A549 treated with dexamethasone at 1 μM for 4 hours (cell line): ENCODE measurements around the gene DHRS4L2. TPM values are rescaled to one million over a fixed set of nuclear protein-coding genes. Genes with fewer than 3 reads are reported as not detected.

Source experiments
- total RNA-seq: library from RNA; stranded (reverse); fragments of 200-300 nt; extraction: Qiagen RNA extraction; gene quantifications from 5 replicates; pipeline ENCODE4 v1.2.3, GENCODE V29; 2022

The DHRS4L2 gene
- total RNA-seq = 21.1 to 36.7 TPM (median 31.9 TPM) in 5 replicates

GRCh38 chr14:23988607-23989363, at the start of gene DHRS4L2:
Gene DHRS4L2, plus strand, starts transcription at chr14:23988929. Its CDS starts 19 bp downstream, at chr14:23988948.

DNA sequence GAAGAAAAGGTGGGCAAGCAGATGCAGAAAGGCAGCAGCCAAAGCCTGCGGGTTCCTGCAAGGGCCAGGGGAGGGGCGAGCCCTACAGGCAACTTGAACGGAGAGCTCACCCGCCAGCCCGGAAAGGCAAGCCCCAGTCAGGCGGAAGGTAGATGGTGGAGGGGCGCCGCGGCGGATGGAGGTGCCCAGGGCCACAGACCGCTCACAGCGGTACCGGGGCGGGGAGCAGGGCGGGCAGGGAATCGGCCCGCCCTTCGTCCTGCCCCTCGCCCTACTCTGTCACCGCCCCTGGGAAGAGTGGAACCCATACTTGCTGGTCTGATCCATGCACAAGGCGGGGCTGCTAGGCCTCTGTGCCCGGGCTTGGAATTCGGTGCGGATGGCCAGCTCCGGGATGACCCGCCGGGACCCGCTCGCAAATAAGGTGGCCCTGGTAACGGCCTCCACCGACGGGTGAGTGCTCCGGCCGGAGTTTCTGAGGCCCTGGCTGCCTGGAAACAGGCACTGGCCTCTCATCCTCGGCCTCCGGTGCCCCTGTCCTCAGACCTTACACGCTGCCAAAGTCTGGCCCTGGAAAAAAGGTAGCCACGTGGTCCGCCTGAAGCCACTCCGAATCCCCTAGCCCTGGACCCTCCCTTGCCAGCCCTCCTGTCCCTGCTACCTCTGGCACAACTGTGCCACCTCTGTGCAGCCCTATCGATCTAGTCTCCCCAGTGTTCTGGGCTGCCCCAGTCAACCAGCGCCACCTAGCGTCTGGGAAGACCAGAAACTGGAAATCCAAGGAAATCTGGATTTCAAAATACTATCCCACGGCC, 35.1 kb upstream of the DHRS4L2 start, which contains the start of gene DHRS4:
DHRS4 (plus strand) TSS at position 307 of the 815 bp plus-strand sequence; CDS start at position 326, 19 bp downstream.

DNA sequence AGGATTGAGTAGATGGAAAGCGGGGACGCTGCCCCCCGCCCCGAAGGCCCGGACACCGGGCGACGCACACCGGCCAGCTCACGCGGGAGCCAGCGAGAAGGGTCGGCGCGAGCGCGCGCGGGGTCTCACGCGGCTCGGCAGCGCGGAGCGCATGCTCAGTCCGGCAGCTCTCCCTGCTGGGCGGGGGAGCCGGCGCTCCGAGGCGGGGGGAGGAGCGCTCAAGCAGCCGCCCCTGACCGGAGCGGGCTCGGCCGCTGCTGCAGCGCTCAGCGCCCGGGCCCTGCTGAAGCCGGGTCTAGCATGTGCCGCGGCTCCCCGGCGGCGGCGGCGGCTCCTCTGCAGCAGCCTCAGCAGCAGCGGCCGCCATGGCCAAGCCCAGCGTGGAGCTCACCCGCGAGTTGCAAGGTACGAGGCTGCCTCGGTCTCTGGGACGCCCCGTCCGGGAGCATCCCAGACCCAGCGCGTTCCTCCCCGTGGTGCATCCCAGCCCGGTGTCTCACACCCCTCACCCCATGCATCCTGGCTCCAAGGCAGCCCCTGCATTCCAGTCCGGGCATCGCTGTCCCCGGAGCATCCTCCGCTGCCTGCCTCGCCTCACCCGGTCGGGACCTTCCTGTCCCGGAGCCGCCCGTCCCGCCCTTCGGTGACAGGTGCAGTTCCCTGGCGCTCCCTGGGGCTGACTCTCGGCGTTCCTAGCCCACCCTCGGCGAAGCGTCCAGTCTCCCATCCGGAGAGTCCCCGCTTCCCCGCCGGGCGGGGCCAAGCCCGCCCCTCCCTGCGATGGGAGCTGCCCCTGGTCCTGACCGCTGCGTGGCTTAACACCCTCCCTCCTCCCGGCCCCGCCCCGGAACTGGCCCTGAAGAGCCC, 63.3 kb downstream of the DHRS4L2 start, which contains the start of gene CARMIL3:
CARMIL3 (plus strand) TSS at position 221 of the 867 bp plus-strand sequence; CDS start at position 366, 145 bp downstream.

Other genes starting within 250 kb of the DHRS4L2 start
- 45.2 to 49.2 TPM (median 47.5 TPM) in 5 replicates for gene DHRS4, start 35.2 kb upstream of the DHRS4L2 start, total RNA-seq
- gene CARMIL3, start 63.1 kb downstream of the DHRS4L2 start, total RNA-seq = 0.29 to 0.86 TPM (median 0.53 TPM) in 5 replicates
- gene CPNE6, start 82.6 kb downstream of the DHRS4L2 start, total RNA-seq = 0.06 to 0.34 TPM (median 0.13 TPM) in 5 replicates
- 15.7 to 23.6 TPM (median 21.3 TPM) in 5 replicates for gene PCK2, start 105.4 kb downstream of the DHRS4L2 start, total RNA-seq
- gene DCAF11, start 125.8 kb downstream of the DHRS4L2 start, total RNA-seq = 21.0 to 23.9 TPM (median 22.6 TPM) in 5 replicates
- 0.60 to 1.2 TPM (median 0.86 TPM) in 5 replicates for gene NRL, start 126.0 kb downstream of the DHRS4L2 start, total RNA-seq
- 0.09 to 0.16 TPM (median 0.14 TPM) in 3 of 5 replicates, not detected in the others for gene FITM1, start 141.7 kb downstream of the DHRS4L2 start, total RNA-seq
- gene PSME1, start 147.3 kb downstream of the DHRS4L2 start, total RNA-seq = 138 to 176 TPM (median 145 TPM) in 5 replicates
- gene EMC9, start 152.7 kb downstream of the DHRS4L2 start, total RNA-seq = 47.5 to 52.9 TPM (median 49.0 TPM) in 5 replicates
- 137 to 183 TPM (median 150 TPM) in 5 replicates for gene PSME2, start 157.7 kb downstream of the DHRS4L2 start, total RNA-seq
- gene RNF31, start 158.6 kb downstream of the DHRS4L2 start, total RNA-seq = 22.5 to 40.0 TPM (median 36.1 TPM) in 5 replicates
- gene IRF9, start 172.3 kb downstream of the DHRS4L2 start, total RNA-seq = 15.8 to 20.8 TPM (median 16.9 TPM) in 5 replicates
- 2.7 to 6.1 TPM (median 3.4 TPM) in 5 replicates for gene REC8, start 183.2 kb downstream of the DHRS4L2 start, total RNA-seq
- gene IPO4, start 199.9 kb downstream of the DHRS4L2 start, total RNA-seq = 68.8 to 105 TPM (median 97.4 TPM) in 5 replicates
- gene TM9SF1, start 206.5 kb downstream of the DHRS4L2 start, total RNA-seq = 58.4 to 67.4 TPM (median 65.1 TPM) in 5 replicates
- not detected in 5 replicates for gene TSSK4, start 216.8 kb downstream of the DHRS4L2 start, total RNA-seq
- gene CHMP4A, start 224.6 kb downstream of the DHRS4L2 start, total RNA-seq = 81.0 to 115 TPM (median 82.9 TPM) in 5 replicates
- gene MDP1, start 227.1 kb downstream of the DHRS4L2 start, total RNA-seq = 23.3 to 28.2 TPM (median 26.8 TPM) in 5 replicates
- 414 to 527 TPM (median 420 TPM) in 5 replicates for gene NEDD8, start 243.4 kb downstream of the DHRS4L2 start, total RNA-seq
- 52.0 to 70.3 TPM (median 55.1 TPM) in 5 replicates for gene GMPR2, start 244.0 kb downstream of the DHRS4L2 start, total RNA-seq